Measurements from ENCODE around the gene ZNF319.
"Not testable (repeated sequence)": the region's sequence is repeated elsewhere in the genome, so short reads cannot be mapped to it uniquely, and the experiment has no call there.

The ZNF319 gene

GRCh38 chr16:57997528-57998265, 2.8 kb downstream of the ZNF319 start:
- no peak for DNase-seq (ENCODE audit: low read depth in 2 of 2)

GRCh38 chr16:57997176-57997527, 3.3 kb downstream of the ZNF319 start:
- no peak for DNase-seq (ENCODE audit: low read depth in 2 of 2)

- DNase-seq (ENCODE audit: low read depth in 2 of 2): no peak
Observed at GRCh38 chr16:57996406-57997175, 3.9 kb downstream of the ZNF319 start.

GRCh38 chr16:57995721-57996405, 4.6 kb downstream of the ZNF319 start:
- no peak for DNase-seq (ENCODE audit: low read depth in 2 of 2)

DNA sequence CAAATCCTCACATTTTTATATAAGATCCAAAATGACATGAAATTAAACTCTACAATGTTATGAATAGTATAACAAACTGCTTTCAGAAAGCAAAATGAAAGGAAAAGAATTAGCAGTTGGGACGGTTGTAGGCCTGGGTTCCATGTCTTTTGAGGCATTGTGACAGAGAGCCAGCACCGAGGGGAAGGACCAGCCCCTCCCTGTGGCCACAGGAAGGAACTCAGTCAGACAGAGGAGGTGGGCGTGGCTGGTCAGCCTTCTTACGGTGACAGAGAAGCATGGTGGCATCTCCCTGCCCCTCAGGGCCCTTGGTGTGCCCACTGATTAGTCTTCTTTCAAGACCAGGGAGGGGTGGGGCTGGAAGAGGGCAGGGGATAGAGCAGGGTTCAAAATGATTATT, 5.7 kb downstream of the ZNF319 start:
- peak in 1 of 2 donors; percentile 14 for DNase-seq (ENCODE audit: low read depth in 2 of 2)

GRCh38 chr16:57994361-57994760, 6.1 kb downstream of the ZNF319 start:
- no peak for DNase-seq (ENCODE audit: low read depth in 2 of 2)

- DNase-seq (ENCODE audit: low read depth in 2 of 2): no peak
Observed at GRCh38 chr16:57993897-57994296, 6.6 kb downstream of the ZNF319 start.

DNA sequence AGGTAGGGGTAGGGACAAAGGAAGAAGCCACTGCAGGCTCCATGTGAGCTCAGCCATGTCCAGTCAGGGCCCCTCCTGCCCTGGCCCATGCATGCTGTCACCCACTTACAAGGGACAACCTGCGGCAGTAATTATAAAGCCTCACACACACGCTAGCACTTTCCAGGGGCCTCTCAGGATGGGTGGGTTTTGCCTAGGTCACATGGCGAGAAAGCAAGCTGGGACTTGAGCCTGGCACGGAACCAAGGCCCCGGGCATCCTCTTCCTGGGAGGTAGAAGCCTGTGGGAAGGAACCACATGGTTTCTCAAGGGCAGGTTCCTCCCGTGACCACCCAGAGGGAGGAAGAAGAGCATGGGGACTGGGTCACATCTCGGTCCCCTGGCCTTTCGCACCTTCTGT, 7.0 kb downstream of the ZNF319 start:
- DNase-seq (ENCODE audit: low read depth in 2 of 2): no peak

DNA sequence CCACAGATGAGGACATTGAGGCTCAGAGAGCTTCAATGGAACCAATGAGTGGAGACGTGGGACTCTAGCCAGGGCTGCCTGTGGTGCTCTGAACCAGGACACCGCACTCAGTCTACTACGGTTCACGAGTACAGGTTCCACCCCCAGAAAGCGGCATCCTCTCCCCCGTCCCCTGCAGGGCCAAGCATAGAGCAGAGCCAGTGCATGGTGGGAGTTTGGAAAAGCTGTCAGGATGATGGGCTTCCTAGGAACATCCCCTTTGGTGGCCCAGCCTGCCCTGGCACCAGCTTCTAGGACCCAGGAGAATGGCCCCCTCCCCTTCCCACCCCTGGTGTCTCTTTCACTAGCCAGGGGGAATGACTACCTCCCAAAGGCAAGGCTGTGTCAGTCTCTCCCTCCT, 8.4 kb downstream of the ZNF319 start:
- no peak for DNase-seq (ENCODE audit: low read depth in 2 of 2)

DNA sequence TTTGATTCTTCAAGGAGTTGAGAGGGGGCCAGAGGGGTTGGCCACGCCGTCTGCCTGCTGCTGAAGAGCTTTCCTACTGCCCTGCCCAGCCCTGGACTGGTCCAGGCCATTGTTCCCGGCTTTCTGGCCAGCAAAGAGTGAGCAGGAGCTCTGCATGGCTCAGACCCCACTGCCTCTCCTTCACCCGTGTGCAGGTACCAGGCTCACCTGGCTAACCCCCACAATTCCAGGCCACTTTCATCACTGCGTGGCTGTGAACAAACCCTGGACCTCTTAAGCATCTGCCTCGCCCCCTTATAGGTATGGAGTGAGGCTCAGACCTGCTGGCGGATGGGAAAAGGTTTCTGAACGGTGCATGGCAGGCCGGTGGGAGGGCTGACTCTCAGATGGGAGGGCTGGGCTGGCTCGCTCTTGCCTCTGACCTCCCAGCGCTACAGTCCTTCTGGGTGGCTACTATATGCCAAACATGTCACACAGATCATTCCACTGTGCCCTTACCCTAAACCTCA, 8.9 kb downstream of the ZNF319 start:
- DNase-seq (ENCODE audit: low read depth in 2 of 2): no peak

DNA sequence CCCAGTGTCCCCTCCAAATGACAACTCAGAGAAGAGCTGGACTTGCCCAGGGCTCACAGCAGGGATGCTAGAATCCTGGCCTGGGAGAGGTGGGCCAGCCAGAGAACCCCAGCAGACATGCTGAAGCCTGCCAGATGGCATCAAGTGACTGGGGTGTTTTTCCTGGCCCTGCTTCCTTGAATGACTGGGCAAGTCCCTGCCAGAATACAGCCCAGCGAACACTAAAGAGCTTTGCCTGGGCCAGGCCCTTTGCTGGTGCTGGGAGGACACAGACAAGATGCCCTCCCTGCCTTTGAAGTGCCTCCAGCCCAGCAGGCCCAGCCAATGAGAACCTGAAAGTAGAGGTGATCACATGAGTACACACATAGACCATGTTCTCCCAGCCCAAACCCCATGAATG, 11.5 kb downstream of the ZNF319 start:
- DNase-seq (ENCODE audit: low read depth in 2 of 2): no peak

GRCh38 chr16:57987441-57988177, 12.9 kb downstream of the ZNF319 start:
- DNase-seq (ENCODE audit: low read depth in 2 of 2): no peak

DNA sequence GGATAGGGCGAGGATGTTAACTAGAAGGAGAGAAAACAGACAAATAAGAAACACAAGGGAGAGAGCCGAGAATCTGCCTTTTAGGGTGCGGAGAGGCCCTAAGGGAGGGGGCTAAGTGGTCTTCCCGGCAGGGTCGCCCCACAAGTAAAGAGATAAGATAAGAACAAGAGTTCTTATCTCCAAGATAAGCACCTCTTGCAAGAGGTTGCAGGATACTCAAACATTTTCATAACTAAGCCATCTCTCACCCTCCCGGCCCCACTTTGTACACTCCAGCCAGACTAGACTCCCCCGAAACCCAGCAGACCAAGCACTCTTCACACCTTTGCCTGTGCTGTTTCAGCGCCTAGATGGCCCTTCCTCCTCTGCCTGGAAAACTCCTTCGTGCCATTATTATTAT, 14.3 kb downstream of the ZNF319 start:
- no peak for DNase-seq (ENCODE audit: low read depth in 2 of 2)

DNA sequence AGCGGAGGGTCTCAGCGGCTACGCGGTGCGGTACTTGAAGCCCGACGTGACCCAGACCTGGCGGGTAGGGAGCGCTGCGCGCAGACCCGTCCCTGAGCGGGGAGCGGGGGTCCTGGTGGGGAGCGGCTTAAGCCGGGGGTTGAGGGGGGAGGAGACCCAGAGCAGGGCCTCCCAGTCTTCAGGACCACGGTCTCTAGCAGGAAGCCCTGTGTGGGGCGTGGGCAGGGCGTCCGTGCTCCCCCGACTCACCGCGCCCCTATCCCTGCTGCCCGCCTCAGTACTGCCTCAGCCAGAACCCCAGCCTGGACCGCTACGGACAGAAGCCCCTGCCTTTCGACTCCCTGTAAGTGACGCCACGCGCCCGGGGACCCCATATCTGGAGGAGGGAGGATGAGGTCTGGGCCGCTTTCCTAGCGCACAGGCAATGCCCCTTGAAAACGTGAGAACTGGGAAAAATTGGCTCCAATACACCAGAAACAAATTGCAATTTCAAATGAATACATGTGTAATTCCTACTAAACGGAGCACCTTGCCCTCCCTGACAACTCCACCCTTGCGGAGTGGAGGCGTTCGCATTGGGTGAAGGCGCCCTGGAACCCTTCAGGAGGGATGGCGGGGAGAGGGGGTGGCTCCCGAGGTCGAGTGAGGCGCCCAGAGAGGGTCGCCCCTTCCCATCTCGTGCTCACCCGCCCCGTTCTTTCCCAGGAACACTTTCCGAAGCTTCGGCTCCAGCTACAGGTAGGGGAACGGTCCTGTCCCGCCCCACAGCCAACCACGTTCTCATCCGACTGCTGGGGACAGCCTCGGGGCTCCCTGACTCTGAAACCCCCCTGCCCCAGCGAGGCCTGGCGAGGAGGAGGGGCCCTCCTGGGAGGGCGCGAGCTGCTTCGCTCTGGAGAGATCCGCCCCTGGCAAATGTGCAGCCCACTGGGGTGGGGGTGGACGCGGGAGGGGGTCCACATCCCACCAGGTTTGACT, 15.0 kb downstream of the ZNF319 start:
- DNase-seq (ENCODE audit: low read depth in 2 of 2): no peak

GRCh38 chr16:57984443-57985203, 15.8 kb downstream of the ZNF319 start:
- DNase-seq (ENCODE audit: low read depth in 2 of 2): peak; percentile 83 to 90

- DNase-seq (ENCODE audit: low read depth in 2 of 2): no peak
Observed at GRCh38 chr16:57982385-57982784, 18.1 kb downstream of the ZNF319 start.

DNA sequence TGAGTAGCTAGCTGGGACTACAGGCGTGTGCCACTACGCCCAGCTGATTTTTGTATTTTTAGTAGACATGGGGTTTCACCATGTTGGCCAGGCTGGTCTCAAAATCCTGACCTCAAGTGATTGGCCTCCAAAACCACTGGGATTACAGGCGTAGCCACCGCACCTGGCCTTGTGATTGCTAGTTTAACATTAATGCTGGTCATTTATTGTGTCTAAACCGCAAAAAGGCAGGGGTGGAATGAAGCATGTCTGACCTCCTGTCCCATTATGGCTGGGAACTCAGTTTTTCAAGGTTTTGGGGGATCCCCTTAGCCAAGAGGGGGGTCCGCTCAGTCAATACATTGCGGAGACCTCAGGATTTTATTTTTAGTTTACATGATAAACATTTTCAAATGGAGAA, 18.8 kb downstream of the ZNF319 start:
- no peak for DNase-seq (ENCODE audit: low read depth in 2 of 2)

DNA sequence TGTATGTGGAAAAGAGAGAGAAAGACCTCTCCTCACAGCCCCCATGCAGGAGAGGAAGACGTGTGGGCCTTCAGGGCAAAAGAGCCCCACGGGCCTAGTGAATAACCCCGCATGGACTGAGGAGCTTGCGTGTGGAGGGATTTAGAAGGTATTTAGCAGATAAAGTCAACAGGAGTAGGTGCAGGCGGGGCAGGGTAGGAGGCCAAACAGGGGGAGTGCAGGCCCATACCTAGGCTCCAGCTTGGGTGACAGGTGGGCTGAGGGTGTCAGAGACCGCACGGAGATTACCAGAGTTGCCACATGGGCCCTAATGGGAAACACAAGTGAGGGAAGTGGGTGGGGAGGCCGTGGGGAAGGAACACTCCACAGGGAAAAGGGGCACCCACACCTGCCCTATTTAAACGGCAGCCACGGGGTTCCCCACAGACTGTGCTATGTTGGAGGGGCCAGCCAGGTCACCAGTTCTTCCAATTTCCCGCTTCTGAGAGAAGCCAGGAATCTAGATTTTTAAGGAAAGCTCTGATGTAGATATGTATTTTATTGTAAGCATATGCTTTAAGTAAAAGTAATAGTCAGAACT, 21.4 kb downstream of the ZNF319 start:
- DNase-seq (ENCODE audit: low read depth in 2 of 2): no peak

DNA sequence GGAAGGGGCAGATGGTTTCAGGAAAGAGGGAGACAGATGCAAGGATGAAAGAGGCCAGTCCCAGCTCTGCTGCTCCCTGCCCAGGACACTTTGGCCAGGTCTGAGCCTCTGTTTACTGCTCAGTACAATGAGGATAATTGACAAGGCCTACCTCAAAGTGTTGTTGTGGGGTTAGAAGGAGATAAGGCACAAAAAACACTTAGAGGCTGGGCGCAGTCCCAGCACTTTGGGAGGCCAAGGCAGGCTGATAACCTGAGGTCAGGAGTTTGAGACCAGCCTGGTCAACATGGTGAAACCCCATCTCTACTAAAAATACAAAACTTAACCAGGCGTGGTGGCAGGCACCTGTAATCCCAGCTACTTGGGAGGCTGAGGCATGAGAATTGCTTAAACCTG, 22.4 kb downstream of the ZNF319 start:
- DNase-seq (ENCODE audit: low read depth in 2 of 2): not testable (repeated sequence)

All from stimulated activated CD8-positive, alpha-beta memory T cell treated with anti-CD3 and anti-CD28 coated beads, Interleukin-15, amount 100 ng/mL, for 48 hours (primary cell).